Hepatocyte (in vitro differentiated cells): ENCODE results near the gene REPS2.

Experiments used
- EZH2phosphoT487 ChIP-seq: fragments of 200-600 bp; sonication (generic); IDR thresholded peaks from one replicate; pipeline ENCODE4 v1.6.1; 2018; ENCODE audit warnings: antibody characterized with exemption, mild to moderate bottlenecking, low read depth, moderate library complexity; ENCODE audit not compliant: unreplicated experiment, severe bottlenecking
- TF ChIP-seq, protein P1 (sequence below): fragments of 200-600 bp; sonication (generic); IDR thresholded peaks from 2 replicates; pipeline ENCODE4 v1.5.1; 2016; ENCODE audit warnings: antibody characterized with exemption, mild to moderate bottlenecking; ENCODE audit not compliant: poor library complexity

DNA sequence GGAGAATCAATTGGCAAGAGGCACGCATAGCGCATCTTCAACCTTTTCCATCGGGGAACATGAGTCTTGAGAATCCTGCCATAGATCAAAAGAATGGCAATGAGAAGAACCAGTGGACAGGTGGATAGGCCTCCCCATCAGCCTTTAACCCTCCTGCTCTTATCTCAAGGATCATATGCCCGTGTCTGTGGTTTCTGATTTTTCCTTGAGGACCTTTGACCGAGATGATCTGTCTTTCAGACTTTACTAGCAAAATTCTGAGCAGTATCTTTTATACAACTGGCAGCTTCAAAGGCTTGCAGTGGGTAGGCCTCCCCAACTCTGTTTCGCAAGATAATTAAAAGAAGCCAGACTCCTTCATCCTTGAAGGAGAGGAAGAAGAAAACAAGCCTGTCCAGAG lies 174.4 kb downstream of the REPS2 start:
- TF ChIP-seq, protein P1, sequence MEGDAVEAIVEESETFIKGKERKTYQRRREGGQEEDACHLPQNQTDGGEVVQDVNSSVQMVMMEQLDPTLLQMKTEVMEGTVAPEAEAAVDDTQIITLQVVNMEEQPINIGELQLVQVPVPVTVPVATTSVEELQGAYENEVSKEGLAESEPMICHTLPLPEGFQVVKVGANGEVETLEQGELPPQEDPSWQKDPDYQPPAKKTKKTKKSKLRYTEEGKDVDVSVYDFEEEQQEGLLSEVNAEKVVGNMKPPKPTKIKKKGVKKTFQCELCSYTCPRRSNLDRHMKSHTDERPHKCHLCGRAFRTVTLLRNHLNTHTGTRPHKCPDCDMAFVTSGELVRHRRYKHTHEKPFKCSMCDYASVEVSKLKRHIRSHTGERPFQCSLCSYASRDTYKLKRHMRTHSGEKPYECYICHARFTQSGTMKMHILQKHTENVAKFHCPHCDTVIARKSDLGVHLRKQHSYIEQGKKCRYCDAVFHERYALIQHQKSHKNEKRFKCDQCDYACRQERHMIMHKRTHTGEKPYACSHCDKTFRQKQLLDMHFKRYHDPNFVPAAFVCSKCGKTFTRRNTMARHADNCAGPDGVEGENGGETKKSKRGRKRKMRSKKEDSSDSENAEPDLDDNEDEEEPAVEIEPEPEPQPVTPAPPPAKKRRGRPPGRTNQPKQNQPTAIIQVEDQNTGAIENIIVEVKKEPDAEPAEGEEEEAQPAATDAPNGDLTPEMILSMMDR, result no peak
- TF ChIP-seq EZH2phosphoT487, result no peak
